PC-9 (cell line): Measurements from ENCODE around the gene CNKSR3.

Experiments
- EZH2 ChIP-seq: fragments of 200-600 bp; sonication (generic); IDR thresholded peaks from 2 replicates; pipeline ENCODE4 v1.8.0; 2017; ENCODE audit warnings: antibody characterized with exemption, low read depth
- TF ChIP-seq, protein P1 (sequence below): fragments of 200-600 bp; sonication (generic); conservative IDR thresholded peaks from 2 replicates; pipeline ENCODE4 v1.6.1; 2017; ENCODE audit warnings: mixed run types, antibody characterized with exemption, mild to moderate bottlenecking, moderate library complexity

DNA sequence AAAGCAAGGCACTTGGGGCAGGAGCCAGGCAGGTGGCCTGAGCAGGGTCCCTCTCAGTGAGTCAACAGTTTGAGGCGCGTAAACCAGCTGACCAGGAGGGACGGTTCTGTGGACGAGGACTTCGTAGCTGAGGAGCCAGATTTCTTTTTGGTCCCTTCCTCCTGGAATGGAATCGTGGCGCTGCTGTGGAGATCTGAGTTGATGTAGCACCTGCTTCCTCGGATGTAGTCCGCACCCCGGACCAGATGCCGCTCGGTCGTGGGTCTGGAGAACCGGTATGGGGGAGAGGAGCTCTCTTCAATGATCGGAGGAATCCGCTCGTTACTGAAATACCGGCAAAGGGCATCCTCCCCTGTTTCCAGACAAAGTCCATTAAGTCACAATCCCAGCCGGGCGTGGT, 104.2 kb downstream of the CNKSR3 start:
- TF ChIP-seq, protein P1, sequence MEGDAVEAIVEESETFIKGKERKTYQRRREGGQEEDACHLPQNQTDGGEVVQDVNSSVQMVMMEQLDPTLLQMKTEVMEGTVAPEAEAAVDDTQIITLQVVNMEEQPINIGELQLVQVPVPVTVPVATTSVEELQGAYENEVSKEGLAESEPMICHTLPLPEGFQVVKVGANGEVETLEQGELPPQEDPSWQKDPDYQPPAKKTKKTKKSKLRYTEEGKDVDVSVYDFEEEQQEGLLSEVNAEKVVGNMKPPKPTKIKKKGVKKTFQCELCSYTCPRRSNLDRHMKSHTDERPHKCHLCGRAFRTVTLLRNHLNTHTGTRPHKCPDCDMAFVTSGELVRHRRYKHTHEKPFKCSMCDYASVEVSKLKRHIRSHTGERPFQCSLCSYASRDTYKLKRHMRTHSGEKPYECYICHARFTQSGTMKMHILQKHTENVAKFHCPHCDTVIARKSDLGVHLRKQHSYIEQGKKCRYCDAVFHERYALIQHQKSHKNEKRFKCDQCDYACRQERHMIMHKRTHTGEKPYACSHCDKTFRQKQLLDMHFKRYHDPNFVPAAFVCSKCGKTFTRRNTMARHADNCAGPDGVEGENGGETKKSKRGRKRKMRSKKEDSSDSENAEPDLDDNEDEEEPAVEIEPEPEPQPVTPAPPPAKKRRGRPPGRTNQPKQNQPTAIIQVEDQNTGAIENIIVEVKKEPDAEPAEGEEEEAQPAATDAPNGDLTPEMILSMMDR = no peak
- TF ChIP-seq EZH2 = no peak
